ENCODE results near the gene CDR2.

Gene CDR2

GRCh38 chr16:22314661-22315626 lies 59.5 kb downstream of the CDR2 start:
- H3K4me3 ChIP-seq, result no peak overlapping the region
- H3K9me3 ChIP-seq (ENCODE audit: low read depth, low read length), result no peaks in the 10 kb centered on the region
- no peak overlapping the region for H3K27ac ChIP-seq
- peaks cover 63% of the 10 kb centered on the region for H3K36me3 ChIP-seq (ENCODE audit: insufficient read depth, low read length)
- TF ChIP-seq FOXP2 (optimal IDR thresholded peaks at IDR 0.05; ENCODE audit: control extremely low read depth, extremely low read length, insufficient read depth), result no peak
- no peak for TF ChIP-seq EZH2 (IDR thresholded peaks at IDR 0.05)
- TF ChIP-seq POLR2AphosphoS5 (IDR thresholded peaks at IDR 0.05; ENCODE audit: borderline replicate concordance, low read depth, low read length), result no peak
- DNase-seq (ENCODE audit: low read depth, low spot score), result no peak
- H3K9ac ChIP-seq (ENCODE audit: insufficient read length), result no peak overlapping the region

- H3K4me3 ChIP-seq, result no peak overlapping the region
- H3K27ac ChIP-seq, result no peak overlapping the region
- no peaks in the 10 kb centered on the region for H3K9me3 ChIP-seq (ENCODE audit: low read depth, low read length)
- TF ChIP-seq EZH2 (IDR thresholded peaks at IDR 0.05) (no peak), POLR2AphosphoS5 (IDR thresholded peaks at IDR 0.05; ENCODE audit: borderline replicate concordance, low read depth, low read length) (no peak), FOXP2 (optimal IDR thresholded peaks at IDR 0.05; ENCODE audit: control extremely low read depth, extremely low read length, insufficient read depth) (no peak)
- H3K36me3 ChIP-seq (ENCODE audit: insufficient read depth, low read length), result peaks cover 70% of the 10 kb centered on the region
- no peak overlapping the region for H3K9ac ChIP-seq (ENCODE audit: insufficient read length)
- DNase-seq (ENCODE audit: low read depth, low spot score), result no peak
Observed at GRCh38 chr16:22313876-22314470, 60.4 kb downstream of the CDR2 start.

- Histone ChIP-seq H3K4me3 (no peak overlapping the region), H3K9ac (ENCODE audit: insufficient read length) (no peak overlapping the region), H3K36me3 (ENCODE audit: insufficient read depth, low read length) (peaks cover 71% of the 10 kb centered on the region), H3K9me3 (ENCODE audit: low read depth, low read length) (no peaks in the 10 kb centered on the region), H3K27ac (no peak overlapping the region)
- no peak for DNase-seq (ENCODE audit: low read depth, low spot score)
- TF ChIP-seq POLR2AphosphoS5 (IDR thresholded peaks at IDR 0.05; ENCODE audit: borderline replicate concordance, low read depth, low read length) (no peak), FOXP2 (optimal IDR thresholded peaks at IDR 0.05; ENCODE audit: control extremely low read depth, extremely low read length, insufficient read depth) (no peak), EZH2 (IDR thresholded peaks at IDR 0.05) (no peak)
Observed at GRCh38 chr16:22312897-22313781, 61.3 kb downstream of the CDR2 start.

- H3K9ac ChIP-seq (ENCODE audit: insufficient read length), result no peak overlapping the region
- no peak overlapping the region for H3K4me3 ChIP-seq
- no peak overlapping the region for H3K27ac ChIP-seq
- DNase-seq (ENCODE audit: low read depth, low spot score), result no peak
- peaks cover 74% of the 10 kb centered on the region for H3K36me3 ChIP-seq (ENCODE audit: insufficient read depth, low read length)
- TF ChIP-seq EZH2 (IDR thresholded peaks at IDR 0.05) (no peak), FOXP2 (optimal IDR thresholded peaks at IDR 0.05; ENCODE audit: control extremely low read depth, extremely low read length, insufficient read depth) (no peak), POLR2AphosphoS5 (IDR thresholded peaks at IDR 0.05; ENCODE audit: borderline replicate concordance, low read depth, low read length) (no peak)
- H3K9me3 ChIP-seq (ENCODE audit: low read depth, low read length), result no peaks in the 10 kb centered on the region
Observed at GRCh38 chr16:22311520-22311919, 62.9 kb downstream of the CDR2 start.

GRCh38 chr16:22308824-22309520 lies 65.4 kb downstream of the CDR2 start:
- no peak overlapping the region for H3K4me3 ChIP-seq
- H3K27ac ChIP-seq, result no peak overlapping the region
- no peak for TF ChIP-seq POLR2AphosphoS5 (IDR thresholded peaks at IDR 0.05; ENCODE audit: borderline replicate concordance, low read depth, low read length)
- no peak for TF ChIP-seq EZH2 (IDR thresholded peaks at IDR 0.05)
- no peak for TF ChIP-seq FOXP2 (optimal IDR thresholded peaks at IDR 0.05; ENCODE audit: control extremely low read depth, extremely low read length, insufficient read depth)
- no peak overlapping the region for H3K9ac ChIP-seq (ENCODE audit: insufficient read length)
- no peak for DNase-seq (ENCODE audit: low read depth, low spot score)
- H3K36me3 ChIP-seq (ENCODE audit: insufficient read depth, low read length), result peaks cover 78% of the 10 kb centered on the region; the same call in 1 of the 2 replicates
- H3K9me3 ChIP-seq (ENCODE audit: low read depth, low read length), result no peaks in the 10 kb centered on the region

- Histone ChIP-seq H3K9me3 (ENCODE audit: low read depth, low read length) (no peaks in the 10 kb centered on the region), H3K4me3 (no peak overlapping the region), H3K9ac (ENCODE audit: insufficient read length) (no peak overlapping the region), H3K36me3 (ENCODE audit: insufficient read depth, low read length) (peaks cover 74% of the 10 kb centered on the region; the same call in 1 of the 2 replicates), H3K27ac (no peak overlapping the region)
- no peak for DNase-seq (ENCODE audit: low read depth, low spot score)
- no peak for TF ChIP-seq FOXP2 (optimal IDR thresholded peaks at IDR 0.05; ENCODE audit: control extremely low read depth, extremely low read length, insufficient read depth)
- no peak for TF ChIP-seq POLR2AphosphoS5 (IDR thresholded peaks at IDR 0.05; ENCODE audit: borderline replicate concordance, low read depth, low read length)
- no peak for TF ChIP-seq EZH2 (IDR thresholded peaks at IDR 0.05)
Observed at GRCh38 chr16:22307838-22308237, 66.6 kb downstream of the CDR2 start.

- peaks cover 76% of the 10 kb centered on the region; the same call in 1 of the 2 replicates for H3K36me3 ChIP-seq (ENCODE audit: insufficient read depth, low read length)
- H3K9me3 ChIP-seq (ENCODE audit: low read depth, low read length), result no peaks in the 10 kb centered on the region
Observed at GRCh38 chr16:22306788-22307187, 67.6 kb downstream of the CDR2 start.

More at GRCh38 chr16:22306788-22307187, 67.6 kb downstream of the CDR2 start:
- TF ChIP-seq EZH2 (IDR thresholded peaks at IDR 0.05) (no peak), FOXP2 (optimal IDR thresholded peaks at IDR 0.05; ENCODE audit: control extremely low read depth, extremely low read length, insufficient read depth) (no peak), POLR2AphosphoS5 (IDR thresholded peaks at IDR 0.05; ENCODE audit: borderline replicate concordance, low read depth, low read length) (no peak)
- no peak overlapping the region for H3K9ac ChIP-seq (ENCODE audit: insufficient read length)
- DNase-seq (ENCODE audit: low read depth, low spot score), result no peak
- H3K4me3 ChIP-seq, result no peak overlapping the region
- H3K27ac ChIP-seq, result no peak overlapping the region

Measured in SK-N-MC (cell line).